ENCODE data around the gene LYST. TPM values are rescaled to one million over a fixed set of nuclear protein-coding genes. Genes with fewer than 3 reads are reported as not detected.

LYST gene
- total and polyA plus RNA-seq, 4 experiments from 2014 or later: 4.2 to 35.2 (median 21.0) TPM

- ChIA-PET POLR2A (ENCODE audit: partially characterized antibody) (no interaction called here), CTCF (ENCODE audit: partially characterized antibody) (interaction anchor here (0.6 to 0.9 kb wide), 2 partner anchors 72 to 88 kb away, joined by 3 read pairs; no protein-coding TSS in a partner anchor)
- Histone ChIP-seq H3K4me1 (ENCODE audit: insufficient read depth, low read length) (peaks cover 13% of the 10 kb centered on the region), H3K9me3 (ENCODE audit: control insufficient read depth in 1 of 2, low read length in 2 of 2) (no peaks in the 10 kb centered on the region), H3K4me3 (ENCODE audit: low read length in 2 of 2) (no peak overlapping the region), H3K36me3 (ENCODE audit: insufficient read depth, low read length) (no peaks in the 10 kb centered on the region), H3K27ac (ENCODE audit: low read depth, low read length) (no peak overlapping the region), H3K27me3 (ENCODE audit: insufficient read depth, low read length) (no peaks in the 10 kb centered on the region)
- intact Hi-C loops (cut with micrococcal nuclease): no loop called here
- Mint-ChIP-seq H3K4me1 (peaks cover 12 to 28% (median 16%) of the 10 kb centered on the region in 4 donors), H3K4me3 (no peak overlapping the region), H3K27me3 (peaks cover 0 to 1% of the 10 kb centered on the region in 2 donors), H3K27ac (no peak overlapping the region), H3K9me3 (no peaks in the 10 kb centered on the region), H3K36me3 (no peaks in the 10 kb centered on the region)
- DNase-seq: no peak
Observed at GRCh38 chr1:235883261-235883927, 16.7 kb upstream of the LYST start.

DNA sequence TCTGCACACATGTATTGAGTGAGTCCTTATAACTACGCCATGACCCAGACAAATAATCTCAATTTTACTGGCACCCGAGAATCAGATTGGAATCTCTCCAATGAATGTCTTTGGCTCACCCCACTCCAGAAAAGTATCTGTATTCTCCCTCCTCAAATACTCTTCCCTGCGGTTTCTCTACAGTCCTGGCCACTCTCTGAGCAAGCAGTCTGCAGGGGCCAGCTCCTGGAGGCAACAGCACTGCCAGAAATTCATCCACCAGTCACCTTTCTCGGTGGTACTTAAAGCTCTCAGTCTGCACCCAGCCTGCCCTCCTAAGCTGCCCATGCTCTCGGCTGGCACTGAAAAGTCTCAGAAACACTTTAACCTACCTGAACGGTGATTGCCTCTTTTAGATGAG is 16.1 kb upstream of the LYST start:
- Histone ChIP-seq H3K36me3 (ENCODE audit: insufficient read depth, low read length) (no peaks in the 10 kb centered on the region), H3K4me1 (ENCODE audit: insufficient read depth, low read length) (peaks cover 7% of the 10 kb centered on the region), H3K27me3 (ENCODE audit: insufficient read depth, low read length) (no peaks in the 10 kb centered on the region), H3K9me3 (ENCODE audit: control insufficient read depth in 1 of 2, low read length in 2 of 2) (no peaks in the 10 kb centered on the region), H3K4me3 (ENCODE audit: low read length in 2 of 2) (no peak overlapping the region), H3K27ac (ENCODE audit: low read depth, low read length) (no peak overlapping the region)
- no peaks in the 10 kb centered on the region for H3K36me3 Mint-ChIP-seq
- H3K4me1 Mint-ChIP-seq: peaks cover 8 to 28% (median 11%) of the 10 kb centered on the region in 4 donors
- no peak for DNase-seq
- intact Hi-C loops (cut with micrococcal nuclease): no loop called here
- H3K9me3 Mint-ChIP-seq: no peaks in the 10 kb centered on the region
- no peak overlapping the region for H3K27ac Mint-ChIP-seq
- POLR2A ChIA-PET (ENCODE audit: partially characterized antibody): no interaction called here
- no peak overlapping the region for H3K4me3 Mint-ChIP-seq
- H3K27me3 Mint-ChIP-seq: peaks cover 0 to 1% of the 10 kb centered on the region in 2 donors
- CTCF ChIA-PET (ENCODE audit: partially characterized antibody): interaction anchor here (0.6 to 0.9 kb wide), 2 partner anchors 72 to 89 kb away, joined by 3 read pairs; no protein-coding TSS in a partner anchor

DNA sequence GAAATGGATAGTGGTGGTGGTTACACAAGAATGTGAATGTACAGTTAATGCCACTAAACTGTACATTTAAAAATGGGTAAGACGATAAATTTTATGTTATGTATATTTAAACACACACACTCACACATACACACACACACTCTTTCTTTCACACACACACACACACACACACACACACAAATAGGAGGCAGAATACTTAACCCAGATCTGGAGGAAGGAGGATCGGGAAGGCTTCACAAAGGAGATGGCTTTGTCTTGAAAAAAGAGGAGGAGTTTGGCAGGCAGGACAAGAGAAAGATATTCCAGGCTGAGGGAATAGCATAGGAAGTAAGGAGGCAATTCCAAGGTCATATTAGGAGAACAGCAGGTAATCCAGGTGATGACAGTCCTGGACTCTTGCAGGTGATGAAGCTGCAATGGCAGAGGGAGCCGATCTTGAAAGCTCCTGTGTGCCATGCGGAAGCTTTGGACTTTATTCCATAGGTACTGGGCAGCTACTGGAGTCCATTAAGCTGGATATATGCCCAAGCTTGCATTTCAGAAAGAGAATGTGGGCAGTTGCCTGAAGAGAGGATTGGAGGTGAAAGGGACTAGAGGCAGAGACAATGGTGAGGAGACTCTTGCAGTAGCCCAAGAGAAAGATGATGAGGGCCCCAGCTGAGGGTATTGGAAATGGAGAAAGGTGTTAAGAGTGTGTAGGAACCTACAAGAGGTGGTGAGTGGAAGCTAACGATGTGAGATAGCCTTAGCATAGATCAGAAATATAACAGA is 15.4 kb upstream of the LYST start:
- POLR2A ChIA-PET (ENCODE audit: partially characterized antibody): no interaction called here
- H3K4me3 ChIP-seq (ENCODE audit: low read length in 2 of 2): no peak overlapping the region

DNA sequence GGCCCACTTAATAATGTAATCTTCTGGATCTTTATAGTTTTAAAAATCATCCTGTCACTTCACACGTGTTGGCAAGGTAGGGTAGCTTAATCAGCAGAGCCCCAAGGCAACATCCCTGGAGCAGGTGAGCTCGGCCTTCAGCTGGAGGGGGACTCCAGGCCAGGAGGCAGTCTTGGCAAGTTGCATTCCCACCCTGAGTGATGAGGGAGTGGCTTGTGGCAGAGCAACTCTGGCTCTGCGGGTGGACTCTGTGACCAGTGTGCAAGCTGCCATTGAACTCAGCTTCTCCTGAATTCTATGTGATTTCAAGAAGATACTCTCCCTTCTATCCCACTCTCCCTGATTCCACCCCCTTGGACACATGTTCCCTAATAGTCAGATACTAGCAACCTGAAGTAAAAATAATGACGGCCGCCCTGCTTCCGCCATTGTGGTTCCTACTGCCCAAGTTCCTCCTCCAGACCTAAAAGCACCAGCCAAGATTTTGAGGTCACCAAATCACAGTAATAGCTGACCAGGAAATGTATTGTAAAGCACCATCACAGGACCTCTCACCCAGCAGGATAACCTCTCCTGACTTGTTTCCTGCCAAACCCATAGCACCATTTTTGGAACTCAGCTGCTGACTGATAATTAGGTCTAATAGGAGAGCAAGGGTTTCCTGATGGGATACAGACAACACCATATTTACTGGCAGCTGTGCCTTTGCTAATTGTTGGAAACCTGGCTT is 11.5 kb upstream of the LYST start:
- no peaks in the 10 kb centered on the region for H3K27me3 ChIP-seq (ENCODE audit: insufficient read depth, low read length)
- CTCF ChIA-PET (ENCODE audit: partially characterized antibody): interaction anchor here (1.1 to 1.9 kb wide), 2 partner anchors 10 to 93 kb away, joined by 4 to 5 read pairs; no protein-coding TSS in a partner anchor
- intact Hi-C loops (cut with micrococcal nuclease): no loop called here
- H3K4me1 ChIP-seq (ENCODE audit: insufficient read depth, low read length): peaks cover 27% of the 10 kb centered on the region
- no peak overlapping the region for H3K4me3 ChIP-seq (ENCODE audit: low read length in 2 of 2)
- H3K4me3 Mint-ChIP-seq: no peak overlapping the region
- H3K27ac Mint-ChIP-seq: peak overlapping the region in 3 of 7 donors; percentile 44 to 70 (median 54)
- H3K9me3 Mint-ChIP-seq: no peaks in the 10 kb centered on the region
- peaks cover 16 to 43% (median 27%) of the 10 kb centered on the region in 4 donors for H3K4me1 Mint-ChIP-seq
- no peak for DNase-seq
- H3K27me3 Mint-ChIP-seq: peaks cover 0 to 1% of the 10 kb centered on the region in 2 donors
- no peaks in the 10 kb centered on the region for H3K36me3 ChIP-seq (ENCODE audit: insufficient read depth, low read length)
- H3K9me3 ChIP-seq (ENCODE audit: control insufficient read depth in 1 of 2, low read length in 2 of 2): no peaks in the 10 kb centered on the region
- H3K36me3 Mint-ChIP-seq: no peaks in the 10 kb centered on the region
- no peak overlapping the region for H3K27ac ChIP-seq (ENCODE audit: low read depth, low read length)
- POLR2A ChIA-PET (ENCODE audit: partially characterized antibody): no interaction called here

More for the DNA sequence above, 15.4 kb upstream of the LYST start:
- intact Hi-C loops (cut with micrococcal nuclease): no loop called here
- Mint-ChIP-seq H3K27ac (no peak overlapping the region), H3K4me3 (peak overlapping the region in 1 of 8 donors; percentile 2), H3K27me3 (peaks cover 0 to 1% of the 10 kb centered on the region in 2 donors), H3K4me1 (peaks cover 2 to 25% (median 4%) of the 10 kb centered on the region in 4 donors), H3K36me3 (no peaks in the 10 kb centered on the region), H3K9me3 (no peaks in the 10 kb centered on the region)
- no peaks in the 10 kb centered on the region for H3K9me3 ChIP-seq (ENCODE audit: control insufficient read depth in 1 of 2, low read length in 2 of 2)
- CTCF ChIA-PET (ENCODE audit: partially characterized antibody): interaction anchor here (0.6 to 0.9 kb wide), 2 partner anchors 90 to 368 kb away, joined by 3 read pairs; no protein-coding TSS in a partner anchor
- DNase-seq: no peak
- no peaks in the 10 kb centered on the region for H3K36me3 ChIP-seq (ENCODE audit: insufficient read depth, low read length)
- no peaks in the 10 kb centered on the region for H3K27me3 ChIP-seq (ENCODE audit: insufficient read depth, low read length)
- peaks cover 1% of the 10 kb centered on the region for H3K4me1 ChIP-seq (ENCODE audit: insufficient read depth, low read length)
- no peak overlapping the region for H3K27ac ChIP-seq (ENCODE audit: low read depth, low read length)

DNA sequence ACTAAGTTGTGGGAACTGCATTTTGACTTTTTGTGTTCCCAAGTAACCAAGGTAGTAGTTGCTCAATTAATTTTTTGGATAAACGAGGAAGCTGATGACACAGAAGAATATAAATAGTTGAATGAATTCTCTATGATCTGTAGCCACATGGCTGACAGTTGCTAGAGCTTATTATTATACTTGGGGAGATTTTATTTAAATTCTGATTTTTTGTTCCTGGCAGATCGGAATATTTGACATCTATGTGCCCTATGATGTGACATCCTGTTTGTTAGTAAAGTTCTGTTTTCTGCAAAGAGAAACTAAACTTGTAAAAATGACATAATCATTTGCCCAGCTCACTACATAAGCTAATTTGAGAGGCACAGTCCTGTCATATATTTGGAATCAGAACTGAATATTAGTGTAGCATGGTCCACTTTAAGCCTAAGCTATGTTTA is 9.7 kb upstream of the LYST start:
- Mint-ChIP-seq H3K36me3 (no peaks in the 10 kb centered on the region), H3K27ac (peak overlapping the region; percentile 57 to 91 (median 86)), H3K9me3 (no peaks in the 10 kb centered on the region), H3K4me1 (peaks cover 20 to 55% (median 34%) of the 10 kb centered on the region in 4 donors), H3K27me3 (peaks cover 0 to 1% of the 10 kb centered on the region in 2 donors), H3K4me3 (peak overlapping the region in 6 of 8 donors; percentile 61 to 84 (median 69))
- peak in 4 of 5 donors; percentile 28 to 39 (median 32) for DNase-seq
- Histone ChIP-seq H3K9me3 (ENCODE audit: control insufficient read depth in 1 of 2, low read length in 2 of 2) (no peaks in the 10 kb centered on the region), H3K4me1 (ENCODE audit: insufficient read depth, low read length) (peaks cover 33% of the 10 kb centered on the region), H3K36me3 (ENCODE audit: insufficient read depth, low read length) (no peaks in the 10 kb centered on the region), H3K27ac (ENCODE audit: low read depth, low read length) (peak overlapping the region; percentile 56), H3K27me3 (ENCODE audit: insufficient read depth, low read length) (no peaks in the 10 kb centered on the region), H3K4me3 (ENCODE audit: low read length in 2 of 2) (no peak overlapping the region)
- ChIA-PET CTCF (ENCODE audit: partially characterized antibody) (interaction anchor here (0.6 to 2.7 kb wide), 5 partner anchors 10 to 95 kb away, joined by 3 to 14 read pairs (median 4); partner anchors contain the start of gene LYST), POLR2A (ENCODE audit: partially characterized antibody) (interaction anchor here (0.8 to 1.1 kb wide), 6 partner anchors 8 to 134 kb away, joined by 3 to 19 read pairs (median 4); partner anchors contain the start of gene LYST)
- intact Hi-C loops (cut with micrococcal nuclease): no loop called here

- H3K27ac ChIP-seq (ENCODE audit: low read depth, low read length): no peak overlapping the region
- no peaks in the 10 kb centered on the region for H3K27me3 ChIP-seq (ENCODE audit: insufficient read depth, low read length)
- no peaks in the 10 kb centered on the region for H3K27me3 Mint-ChIP-seq
- H3K4me3 Mint-ChIP-seq: no peak overlapping the region
- POLR2A ChIA-PET (ENCODE audit: partially characterized antibody): no interaction called here
- no peaks in the 10 kb centered on the region for H3K36me3 ChIP-seq (ENCODE audit: insufficient read depth, low read length)
- H3K4me3 ChIP-seq (ENCODE audit: low read length in 2 of 2): no peak overlapping the region
- DNase-seq: no peak
- no peaks in the 10 kb centered on the region for H3K9me3 Mint-ChIP-seq
- no peaks in the 10 kb centered on the region for H3K36me3 Mint-ChIP-seq
- intact Hi-C loops (cut with micrococcal nuclease): no loop called here
- peaks cover 33% of the 10 kb centered on the region for H3K4me1 ChIP-seq (ENCODE audit: insufficient read depth, low read length)
- H3K9me3 ChIP-seq (ENCODE audit: control insufficient read depth in 1 of 2, low read length in 2 of 2): no peaks in the 10 kb centered on the region
- peak overlapping the region in 4 of 7 donors; percentile 6 to 57 (median 19) for H3K27ac Mint-ChIP-seq
- peaks cover 20 to 55% (median 34%) of the 10 kb centered on the region in 4 donors for H3K4me1 Mint-ChIP-seq
- CTCF ChIA-PET (ENCODE audit: partially characterized antibody): interaction anchor here (1.1 to 2.7 kb wide), 3 partner anchors 9 to 97 kb away, joined by 3 to 14 read pairs (median 10); partner anchors contain the start of gene LYST
Observed at GRCh38 chr1:235875036-235875597, 8.4 kb upstream of the LYST start.

Data from CD4-positive, alpha-beta memory T cell (primary cell).